Mucosa of descending colon (tissue), 3 donors: ENCODE results near the gene DLD. TPM values are rescaled to one million over a fixed set of nuclear protein-coding genes. Genes with fewer than 3 reads are reported as not detected.
"Not testable (repeated sequence)": the region's sequence is repeated elsewhere in the genome, so short reads cannot be mapped to it uniquely, and the experiment has no call there.

ENCODE experiments used
- ATAC-seq: fragments of 200-7000 bp; cut with Tn5 transposase; one replicate; pipeline ENCODE4 v1.9.1; 2020; ENCODE audit warnings: mild to moderate bottlenecking, moderate library complexity
- DNase-seq, 3 donors: peaks; one replicate each; pipeline ENCODE4 v3.0.0-alpha.2; 2020
- H3K36me3 ChIP-seq: fragments of 200-600 bp; one replicate; pipeline ENCODE4 v1.8.0; 2021; ENCODE audit warnings: low read depth, mild to moderate bottlenecking
- H3K4me1 ChIP-seq: fragments of 200-600 bp; one replicate; pipeline ENCODE4 v1.8.0; 2021; ENCODE audit warnings: low read depth, mild to moderate bottlenecking
- H3K4me3 ChIP-seq: fragments of 200-600 bp; one replicate; pipeline ENCODE4 v1.8.0; 2021; ENCODE audit warnings: mild to moderate bottlenecking
- H3K9me3 ChIP-seq: fragments of 200-600 bp; one replicate; pipeline ENCODE4 v1.8.0; 2021; ENCODE audit warnings: mild to moderate bottlenecking
- intact Hi-C, 2 donors: fragments of 100-400 bp; cut with DNase I in 1 of 2; cut with micrococcal nuclease in 1 of 2; formaldehyde crosslinking; loops; one replicate each; pipeline versions ENCODE4 v1.11.0 to v1.11.1; 2022; cut with DNase I, micrococcal nuclease
- long read RNA-seq, 2 donors: library from polyadenylated mRNA; unstranded; transcript quantifications; one replicate each; pipeline ENCODE4 v2.0.0, GENCODE V29; 2019 to 2021
- total RNA-seq, 3 donors: library from RNA; stranded (reverse); fragmentation: NEBNext Ultra II Directional in 2 of 3; extraction: Animal tissue kit (Norgen Biotek cat#: 25700) in 2 of 3; gene quantifications; one replicate each; pipeline versions ENCODE4 v1.2.1 to v1.2.4, GENCODE V29; 2021 to 2023
- TF ChIP-seq, protein P1 (sequence below): fragments of 200-600 bp; IDR thresholded peaks from one replicate; pipeline ENCODE4 v1.8.0; 2022; ENCODE audit warnings: antibody characterized with exemption, mild to moderate bottlenecking
- donor health status: DM: no; HTN: no; CAD: no; lungs with moderate emphysema.
- donor health status: DM: no; HTN: no; CAD: no.
- donor health status: DM: no; HTN: yes; CAD: no.

DLD gene, protein sequence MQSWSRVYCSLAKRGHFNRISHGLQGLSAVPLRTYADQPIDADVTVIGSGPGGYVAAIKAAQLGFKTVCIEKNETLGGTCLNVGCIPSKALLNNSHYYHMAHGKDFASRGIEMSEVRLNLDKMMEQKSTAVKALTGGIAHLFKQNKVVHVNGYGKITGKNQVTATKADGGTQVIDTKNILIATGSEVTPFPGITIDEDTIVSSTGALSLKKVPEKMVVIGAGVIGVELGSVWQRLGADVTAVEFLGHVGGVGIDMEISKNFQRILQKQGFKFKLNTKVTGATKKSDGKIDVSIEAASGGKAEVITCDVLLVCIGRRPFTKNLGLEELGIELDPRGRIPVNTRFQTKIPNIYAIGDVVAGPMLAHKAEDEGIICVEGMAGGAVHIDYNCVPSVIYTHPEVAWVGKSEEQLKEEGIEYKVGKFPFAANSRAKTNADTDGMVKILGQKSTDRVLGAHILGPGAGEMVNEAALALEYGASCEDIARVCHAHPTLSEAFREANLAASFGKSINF
- 100 to 1,000 TPM; 108 to 150 (median 113) TPM for total RNA-seq
- long read RNA-seq, donor 1, transcript DLD-201 (14 exons, 3,755 nt) = major isoform, 254 of 282 reads
- long read RNA-seq, donor 1, partial matches to known transcripts = 5 of 282 reads
- long read RNA-seq, donor 1, other reads (novel, unspliced or antisense) = 20 of 282 reads
- long read RNA-seq, donor 2, transcript DLD-201 (14 exons, 3,755 nt) = major isoform, 128 of 152 reads
- long read RNA-seq, donor 2, partial matches to known transcripts = 20 of 152 reads
- long read RNA-seq, donor 2, other reads (novel, unspliced or antisense) = 3 of 152 reads

DNA sequence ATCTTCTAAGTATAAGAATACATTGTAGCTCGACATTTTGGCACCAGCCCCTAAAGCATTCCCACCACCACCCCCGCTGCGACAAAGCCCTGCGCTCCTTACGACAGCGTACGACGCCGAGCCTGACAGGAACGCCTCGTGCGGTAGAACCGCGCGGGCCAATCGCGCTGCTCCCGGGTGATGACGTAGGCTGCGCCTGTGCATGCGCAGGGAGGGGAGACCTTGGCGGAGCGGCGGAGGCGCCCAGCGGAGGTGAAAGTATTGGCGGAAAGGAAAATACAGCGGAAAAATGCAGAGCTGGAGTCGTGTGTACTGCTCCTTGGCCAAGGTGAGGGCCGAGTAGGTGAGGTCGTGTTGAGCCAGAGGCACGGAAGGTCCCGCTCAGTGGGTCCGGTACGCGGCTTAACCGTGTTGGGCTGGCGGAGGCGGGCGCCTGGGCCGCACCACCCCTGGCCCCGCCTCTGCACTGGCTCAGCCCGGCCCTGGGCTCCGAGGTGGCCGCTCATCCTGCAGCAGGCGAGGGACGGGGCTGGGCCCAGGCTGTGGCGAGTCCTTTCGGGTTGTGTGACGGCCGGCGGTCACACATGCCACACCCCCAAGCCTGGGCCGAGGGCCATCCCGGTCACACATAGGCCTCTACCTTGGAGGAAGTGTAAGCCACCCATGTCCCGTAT is at the start of gene DLD:
DLD (plus strand) TSS at position 222 of the 674 bp plus-strand sequence; CDS start at position 290, 68 bp downstream.
- ATAC-seq (peak; percentile 98), DNase-seq (peak; percentile 95 to 98 (median 96))
- intact Hi-C loops = no loop called here
- no peaks in the 10 kb centered on the region for H3K9me3 ChIP-seq
- peak within 1 kb of the TSS; percentile 58 for H3K4me3 ChIP-seq
- H3K36me3 ChIP-seq = no peaks in the 10 kb centered on the region
- TF ChIP-seq, protein P1, sequence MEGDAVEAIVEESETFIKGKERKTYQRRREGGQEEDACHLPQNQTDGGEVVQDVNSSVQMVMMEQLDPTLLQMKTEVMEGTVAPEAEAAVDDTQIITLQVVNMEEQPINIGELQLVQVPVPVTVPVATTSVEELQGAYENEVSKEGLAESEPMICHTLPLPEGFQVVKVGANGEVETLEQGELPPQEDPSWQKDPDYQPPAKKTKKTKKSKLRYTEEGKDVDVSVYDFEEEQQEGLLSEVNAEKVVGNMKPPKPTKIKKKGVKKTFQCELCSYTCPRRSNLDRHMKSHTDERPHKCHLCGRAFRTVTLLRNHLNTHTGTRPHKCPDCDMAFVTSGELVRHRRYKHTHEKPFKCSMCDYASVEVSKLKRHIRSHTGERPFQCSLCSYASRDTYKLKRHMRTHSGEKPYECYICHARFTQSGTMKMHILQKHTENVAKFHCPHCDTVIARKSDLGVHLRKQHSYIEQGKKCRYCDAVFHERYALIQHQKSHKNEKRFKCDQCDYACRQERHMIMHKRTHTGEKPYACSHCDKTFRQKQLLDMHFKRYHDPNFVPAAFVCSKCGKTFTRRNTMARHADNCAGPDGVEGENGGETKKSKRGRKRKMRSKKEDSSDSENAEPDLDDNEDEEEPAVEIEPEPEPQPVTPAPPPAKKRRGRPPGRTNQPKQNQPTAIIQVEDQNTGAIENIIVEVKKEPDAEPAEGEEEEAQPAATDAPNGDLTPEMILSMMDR = no peak
- peaks cover 24% of the 10 kb centered on the region for H3K4me1 ChIP-seq

DNA sequence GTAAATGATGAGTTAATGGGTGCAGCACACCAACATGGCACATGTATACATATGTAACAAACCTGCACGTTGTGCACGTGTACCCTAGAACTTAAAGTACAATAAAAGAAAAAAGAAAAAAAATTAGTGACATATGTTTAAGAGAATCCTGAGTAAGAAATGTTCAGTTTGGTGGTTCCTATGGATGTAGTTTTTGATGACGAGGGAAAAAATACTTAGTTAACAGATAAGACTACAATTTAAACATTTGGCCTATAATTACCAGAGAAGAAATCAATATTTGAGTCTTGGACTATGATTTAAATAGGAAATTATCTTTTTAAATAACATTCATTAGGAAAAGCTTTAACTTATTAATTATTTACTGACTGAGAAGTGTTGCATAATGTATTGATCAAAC is 48.8 kb upstream of the DLD start:
- no peaks in the 10 kb centered on the region for H3K9me3 ChIP-seq
- intact Hi-C loops = no loop called here
- TF ChIP-seq, protein P1 = no peak
- no peak for ATAC-seq
- no peaks in the 10 kb centered on the region for H3K4me1 ChIP-seq
- no peak for DNase-seq
- H3K4me3 ChIP-seq = no peak overlapping the region
- H3K36me3 ChIP-seq = no peaks in the 10 kb centered on the region

DNA sequence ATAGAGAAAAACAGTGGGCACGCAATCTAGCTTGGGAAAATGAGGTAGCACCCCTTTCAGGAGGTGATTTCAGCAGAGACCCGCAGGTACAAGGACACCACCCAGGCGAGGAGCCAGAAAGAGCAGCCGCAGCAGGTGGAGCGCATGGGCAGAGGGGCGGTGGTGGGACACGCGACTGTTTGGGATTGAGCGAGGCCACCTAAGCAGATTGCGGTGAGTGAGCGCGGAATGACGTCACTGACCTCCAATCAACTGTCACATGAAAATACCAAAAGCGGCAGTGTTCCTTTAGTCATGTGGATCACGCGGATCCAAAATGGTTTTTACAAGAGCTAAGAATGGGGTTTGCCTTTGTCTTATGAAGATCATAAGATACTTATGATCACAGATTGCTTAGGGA is 47.8 kb upstream of the DLD start:
- intact Hi-C loops = no loop called here
- no peak overlapping the region for H3K4me3 ChIP-seq
- H3K36me3 ChIP-seq = no peaks in the 10 kb centered on the region
- H3K9me3 ChIP-seq = no peaks in the 10 kb centered on the region
- ATAC-seq = peak; percentile 90
- H3K4me1 ChIP-seq = no peaks in the 10 kb centered on the region
- TF ChIP-seq, protein P1 = no peak
- DNase-seq = peak; percentile 65 to 70 (median 67)

DNA sequence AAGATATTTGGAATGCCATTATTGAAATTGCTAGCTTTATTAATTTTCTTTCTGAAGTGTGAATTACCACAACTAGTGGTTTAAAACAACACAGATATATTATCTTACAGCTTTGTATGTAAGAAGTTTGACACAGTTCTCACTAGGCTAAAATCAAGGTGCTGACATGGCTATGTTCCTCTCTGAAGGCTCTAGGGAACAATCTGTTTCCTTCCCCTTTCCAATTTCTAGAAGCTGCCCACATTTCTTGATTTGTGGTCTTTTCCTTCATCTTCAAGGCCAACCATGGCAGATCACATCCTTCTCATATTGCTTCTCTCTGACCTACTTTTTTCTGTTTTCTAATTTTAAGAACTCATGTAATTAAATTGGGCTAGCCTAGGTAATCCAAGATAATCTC is 44.7 kb upstream of the DLD start:
- Histone ChIP-seq H3K36me3 (no peaks in the 10 kb centered on the region), H3K4me1 (peaks cover 10% of the 10 kb centered on the region), H3K4me3 (no peak overlapping the region), H3K9me3 (no peaks in the 10 kb centered on the region)
- ATAC-seq = no peak
- intact Hi-C loops = no loop called here
- TF ChIP-seq, protein P1 = no peak
- DNase-seq = no peak

DNA sequence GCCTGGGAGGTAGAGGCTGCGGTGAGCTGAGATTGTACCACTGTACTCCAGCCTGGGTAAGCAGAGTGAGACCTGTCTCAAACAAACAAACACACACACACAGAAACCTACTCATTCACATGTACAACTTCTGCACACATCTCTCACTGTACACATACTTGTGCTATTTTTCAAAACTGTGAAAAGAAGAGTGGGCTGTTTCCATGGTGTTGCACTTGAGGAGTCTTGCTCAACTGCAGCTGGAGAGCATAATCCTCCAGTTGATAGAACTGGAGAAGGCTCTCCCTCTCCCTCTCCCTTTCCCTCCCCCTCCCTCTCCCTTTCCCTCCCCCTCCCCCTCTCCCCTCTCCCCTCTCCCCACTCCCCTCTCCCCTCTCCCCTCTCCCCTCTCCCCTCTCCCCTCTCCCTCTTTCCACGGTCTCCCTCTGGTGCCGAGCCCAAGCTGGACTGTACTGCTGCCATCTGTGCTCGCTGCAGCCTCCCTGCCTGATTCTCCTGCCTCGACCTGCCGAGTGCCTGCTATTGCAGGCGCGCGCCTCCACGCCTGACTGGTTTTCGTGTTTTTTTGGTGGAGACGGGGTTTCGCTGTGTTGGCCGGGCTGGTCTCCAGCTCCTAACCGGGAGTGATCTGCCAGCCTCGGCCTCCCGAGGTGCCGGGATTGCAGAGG is 43.7 kb upstream of the DLD start:
- DNase-seq (no peak), ATAC-seq (no peak)
- Histone ChIP-seq H3K4me1 (peaks cover 10% of the 10 kb centered on the region), H3K9me3 (no peaks in the 10 kb centered on the region), H3K36me3 (no peaks in the 10 kb centered on the region), H3K4me3 (no peak overlapping the region)
- intact Hi-C loops = no loop called here
- TF ChIP-seq, protein P1 = no peak

DNA sequence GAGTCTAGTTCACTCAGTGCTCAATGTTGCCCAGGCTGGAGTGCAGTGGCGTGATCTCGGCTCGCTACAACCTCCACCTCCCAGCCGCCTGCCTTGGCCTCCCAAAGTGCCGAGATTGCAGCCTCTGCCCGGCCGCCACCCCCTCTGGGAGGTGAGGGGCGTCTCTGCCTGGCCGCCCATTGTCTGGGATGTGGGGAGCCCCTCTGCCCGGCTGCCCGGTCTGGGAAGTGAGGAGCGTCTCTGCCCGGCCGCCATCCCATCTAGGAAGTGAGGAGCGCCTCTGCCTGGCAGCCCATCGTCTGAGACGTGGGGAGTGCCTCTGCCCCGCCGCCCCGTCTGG is 43.2 kb upstream of the DLD start:
- DNase-seq, H3K4me3 ChIP-seq, intact Hi-C loops, H3K9me3 ChIP-seq, ATAC-seq, H3K36me3 ChIP-seq: not testable (repeated sequence)
- H3K4me1 ChIP-seq = peaks cover 10% of the 10 kb centered on the region

DNA sequence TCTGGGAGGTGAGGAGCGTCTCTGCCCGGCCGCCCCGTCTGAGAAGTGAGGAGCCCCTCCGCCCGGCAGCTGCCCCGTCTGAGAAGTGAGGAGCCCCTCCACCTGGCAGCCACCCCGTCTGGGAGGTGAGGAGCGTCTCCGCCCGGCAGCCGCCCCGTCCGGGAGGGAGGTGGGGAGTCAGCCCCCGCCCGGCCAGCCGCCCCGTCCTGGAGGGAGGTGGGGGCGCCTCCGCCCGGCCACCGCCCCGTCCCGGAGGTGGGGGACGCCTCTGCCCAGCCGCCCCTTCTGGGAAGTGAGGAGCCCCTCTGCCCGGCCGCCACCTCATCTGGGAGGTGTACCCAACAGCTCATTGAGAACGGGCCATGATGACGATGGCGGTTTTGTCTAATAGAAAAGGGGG is 42.8 kb upstream of the DLD start:
- H3K4me3 ChIP-seq, intact Hi-C loops, ATAC-seq, H3K36me3 ChIP-seq, DNase-seq, H3K9me3 ChIP-seq: not testable (repeated sequence)
- peaks cover 10% of the 10 kb centered on the region for H3K4me1 ChIP-seq
